Measurements from ENCODE around the gene SPANXN3.
"Not testable (repeated sequence)": the region's sequence is repeated elsewhere in the genome, so short reads cannot be mapped to it uniquely, and the experiment has no call there.

Gene SPANXN3, protein sequence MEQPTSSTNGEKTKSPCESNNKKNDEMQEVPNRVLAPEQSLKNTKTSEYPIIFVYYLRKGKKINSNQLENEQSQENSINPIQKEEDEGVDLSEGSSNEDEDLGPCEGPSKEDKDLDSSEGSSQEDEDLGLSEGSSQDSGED

DNA sequence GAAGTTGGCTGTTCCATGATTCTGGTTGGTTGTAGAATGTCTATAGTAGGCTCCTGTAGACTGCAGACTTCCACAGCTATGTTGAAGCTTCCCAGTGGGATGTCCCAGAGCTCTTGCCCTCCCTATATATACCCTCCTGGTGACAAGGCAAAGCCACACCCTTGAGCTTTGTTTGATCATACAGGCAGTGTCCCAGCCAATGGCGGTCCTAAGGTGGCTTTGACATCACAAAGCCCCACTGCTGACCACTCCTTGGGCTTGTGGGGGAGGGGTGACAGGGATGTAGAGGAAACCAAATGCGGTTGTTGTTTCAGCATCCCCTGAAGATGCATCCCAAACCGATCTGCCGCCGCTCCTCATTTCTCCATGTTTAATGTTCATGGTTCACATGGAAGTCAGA lies at the start of gene SPANXN3:
SPANXN3 (minus strand) TSS at position 101 of the 400 bp plus-strand sequence; CDS start at position 17, 84 bp downstream.
- not testable (repeated sequence) for DNase-seq

DNA sequence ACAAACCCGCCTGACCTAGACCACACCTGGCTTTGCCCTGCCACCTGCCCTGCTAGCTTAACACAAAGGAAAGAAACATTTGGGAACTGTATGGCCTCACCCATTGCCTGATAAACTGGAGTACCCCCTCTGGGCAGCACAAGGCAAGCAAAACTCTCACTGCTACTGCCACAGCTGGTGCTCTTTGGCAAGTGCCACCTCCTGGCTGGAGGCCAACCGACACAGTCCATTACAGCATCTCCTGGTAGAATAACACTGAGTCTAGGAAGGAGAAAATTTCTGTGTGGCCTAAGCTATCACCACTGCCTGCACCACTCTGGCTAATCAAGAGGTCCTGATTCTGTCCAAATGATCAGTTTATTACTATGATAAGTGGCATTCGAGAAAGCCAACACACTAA lies 18.9 kb upstream of the SPANXN3 start:
- DNase-seq = no peak

DNA sequence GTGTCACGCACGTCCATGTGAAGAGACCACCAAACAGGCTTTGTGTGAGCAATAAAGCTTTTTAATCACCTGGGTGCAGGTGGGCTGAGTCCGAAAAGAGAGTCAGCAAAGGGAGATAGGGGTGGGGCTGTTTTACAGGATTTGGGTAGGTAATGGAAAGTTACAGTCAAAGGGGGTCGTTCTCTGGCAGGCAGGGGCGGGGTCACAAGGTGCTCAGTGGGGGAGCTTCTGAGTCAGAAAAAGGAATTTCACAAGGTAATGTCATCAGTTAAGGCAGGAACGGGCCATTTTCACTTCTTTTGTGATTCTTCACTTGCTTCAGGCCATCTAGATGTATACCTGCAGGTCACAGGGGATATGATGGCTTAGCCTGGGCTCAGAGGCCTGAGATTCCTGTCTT lies 15.1 kb downstream of the SPANXN3 start:
- not testable (repeated sequence) for DNase-seq

DNA sequence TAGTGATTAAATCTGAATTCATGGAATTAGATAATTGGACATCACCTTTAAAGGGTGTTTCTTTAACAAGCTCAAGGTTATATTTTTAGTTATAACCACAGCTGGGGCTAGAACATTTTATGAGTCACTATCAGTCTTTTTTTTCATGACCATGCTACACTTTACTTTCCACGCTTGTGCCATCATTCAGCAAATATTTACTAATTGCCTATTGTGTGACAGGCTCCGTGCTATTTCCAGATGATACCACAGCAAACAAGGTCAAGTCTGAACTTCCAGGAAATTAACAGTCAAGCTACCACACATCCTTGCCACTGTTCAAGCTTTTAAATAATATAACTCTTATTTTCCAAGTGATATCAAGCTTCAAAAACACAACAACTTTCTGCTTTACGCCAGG lies 16.5 kb downstream of the SPANXN3 start:
- DNase-seq = no peak

DNA sequence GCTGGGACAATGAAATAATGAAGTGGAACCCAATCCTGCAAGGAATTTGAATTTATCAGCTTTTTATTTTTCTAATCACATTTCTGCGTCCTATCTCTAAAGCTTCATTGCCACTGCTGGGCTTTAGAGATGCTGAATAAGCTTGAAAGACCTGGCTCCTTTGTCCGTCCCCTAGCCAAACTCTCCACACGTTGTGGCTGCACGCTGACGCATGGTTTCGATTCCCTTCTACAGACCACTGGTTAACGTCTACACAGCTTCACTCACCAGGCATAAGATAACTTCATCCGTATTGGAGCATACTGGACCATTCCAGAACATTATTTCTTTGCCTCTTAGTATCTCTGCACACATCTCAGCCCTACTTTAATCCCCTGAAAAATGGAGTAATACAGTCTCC lies 31.2 kb downstream of the SPANXN3 start:
- no peak for DNase-seq

DNA sequence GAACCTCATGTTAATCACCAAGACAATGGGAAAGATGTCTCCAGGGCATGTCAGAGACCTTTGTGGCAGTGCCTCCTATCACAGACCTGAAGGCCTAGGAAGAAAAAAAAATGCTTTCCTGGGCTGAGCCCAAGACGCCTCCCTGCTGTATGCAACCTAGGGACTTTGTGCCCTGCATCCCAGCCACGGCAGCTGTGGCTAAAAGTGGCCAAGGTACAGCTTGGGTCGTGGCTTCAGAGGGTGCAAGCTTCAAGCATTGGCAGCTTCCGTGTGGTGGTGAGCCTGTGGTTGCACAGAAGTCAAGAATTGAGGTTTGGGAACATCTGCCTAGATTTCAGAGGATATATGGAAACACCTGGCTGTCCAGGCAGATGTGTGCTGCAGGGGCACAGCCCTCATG lies 40.5 kb downstream of the SPANXN3 start:
- no peak for DNase-seq

DNA sequence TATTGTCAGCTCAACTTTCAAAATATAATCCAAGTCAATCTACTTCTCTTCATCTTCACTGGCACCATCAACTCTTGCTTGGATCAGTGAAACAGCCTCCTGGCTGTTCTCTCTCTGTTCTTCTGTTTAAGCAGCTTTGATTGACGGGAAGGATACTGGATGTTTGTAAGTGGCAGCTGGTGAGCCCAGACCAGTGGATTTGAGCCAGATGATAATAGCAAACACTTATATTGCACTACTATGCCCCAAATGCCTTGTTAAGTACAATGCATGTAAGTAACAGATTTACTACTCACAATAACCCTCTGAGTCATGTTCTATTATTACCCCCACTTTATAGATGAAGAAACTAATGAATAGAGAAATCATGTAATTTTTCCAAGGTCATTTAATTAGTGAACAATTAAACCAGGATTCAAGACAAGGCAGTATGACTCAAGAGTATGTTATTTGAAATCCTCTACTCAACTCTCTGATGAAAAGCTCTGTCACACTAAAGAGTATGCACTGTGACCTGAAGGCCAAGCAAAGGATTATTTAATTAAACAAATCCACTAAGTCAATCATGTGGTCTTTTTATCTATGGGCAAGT lies 44.8 kb downstream of the SPANXN3 start:
- no peak for DNase-seq

DNA sequence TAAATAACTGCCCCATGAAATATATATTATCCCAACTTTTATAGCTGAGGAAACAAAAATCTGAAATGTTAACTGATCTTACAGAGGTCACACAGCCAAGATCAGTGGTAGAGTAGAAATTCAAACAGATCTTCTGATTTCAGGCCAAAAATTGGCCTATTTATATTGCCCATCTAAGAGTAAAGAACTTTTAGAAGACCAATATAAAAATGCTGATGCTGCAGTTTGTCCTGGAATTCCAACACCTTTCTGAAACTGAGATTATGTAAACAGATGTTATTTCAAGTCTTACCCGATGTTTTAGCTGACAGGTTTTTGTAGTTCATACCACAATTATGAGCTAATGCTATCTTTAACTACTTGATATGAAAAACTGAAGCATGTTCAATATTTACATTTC lies 51.1 kb downstream of the SPANXN3 start:
- DNase-seq = no peak

DNA sequence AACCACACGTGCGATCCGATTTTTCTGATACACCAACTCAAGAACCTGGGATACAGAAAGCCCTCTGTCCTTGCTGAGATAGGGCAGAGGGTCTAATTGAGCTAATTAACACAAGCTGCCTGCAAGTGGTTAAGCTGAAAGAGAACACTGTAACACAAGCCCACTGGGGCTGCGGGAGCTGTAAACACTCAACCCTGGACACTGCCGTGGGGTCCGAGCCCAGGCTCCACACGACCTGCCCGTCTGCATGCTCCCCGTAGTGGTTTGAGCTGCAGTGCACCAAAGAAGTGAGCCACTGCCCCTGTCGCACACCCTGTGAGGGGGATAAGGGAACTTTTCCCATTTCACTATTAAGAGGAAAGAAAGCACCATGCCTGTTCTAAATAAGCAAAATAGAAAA lies 54.6 kb downstream of the SPANXN3 start:
- DNase-seq = no peak

DNA sequence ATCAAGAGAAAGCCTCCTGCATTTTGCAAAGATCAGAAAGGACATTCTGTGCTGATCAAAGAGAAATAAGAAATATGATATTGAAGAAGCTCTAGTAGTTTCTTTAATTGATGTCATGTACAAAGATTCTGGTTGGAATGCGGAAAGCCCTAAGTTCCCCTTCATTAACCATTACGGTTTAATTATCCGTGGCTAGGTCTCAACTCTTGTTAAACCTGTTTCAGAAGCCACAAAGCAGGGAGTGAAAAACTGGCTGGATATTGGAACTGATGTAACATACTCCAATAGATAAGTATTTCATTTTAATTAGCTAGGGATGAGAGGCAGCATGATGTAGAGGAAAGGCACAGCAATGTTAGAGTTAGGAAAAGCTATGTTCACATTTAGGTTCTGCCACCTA lies 55.7 kb downstream of the SPANXN3 start:
- no peak for DNase-seq

Data from stimulated activated naive CD4-positive, alpha-beta T cell (primary cell).